Activated CD4-positive, alpha-beta T cell treated with anti-CD3 and anti-CD28 coated beads, Interleukin-2, Interleukin-6, amounts not matched to agents 100 ng/mL and 50 ng/mL, durations not matched to agents 16 hours and 8 hours (primary cell): Measurements from ENCODE around the gene RET.
A peak's percentile ranks its signal among the peaks of the same experiment; 100 is the strongest.

Experiments used
- DNase-seq: peaks from one replicate; pipeline ENCODE4 v3.0.0-alpha.2; 2020

Gene RET

DNA sequence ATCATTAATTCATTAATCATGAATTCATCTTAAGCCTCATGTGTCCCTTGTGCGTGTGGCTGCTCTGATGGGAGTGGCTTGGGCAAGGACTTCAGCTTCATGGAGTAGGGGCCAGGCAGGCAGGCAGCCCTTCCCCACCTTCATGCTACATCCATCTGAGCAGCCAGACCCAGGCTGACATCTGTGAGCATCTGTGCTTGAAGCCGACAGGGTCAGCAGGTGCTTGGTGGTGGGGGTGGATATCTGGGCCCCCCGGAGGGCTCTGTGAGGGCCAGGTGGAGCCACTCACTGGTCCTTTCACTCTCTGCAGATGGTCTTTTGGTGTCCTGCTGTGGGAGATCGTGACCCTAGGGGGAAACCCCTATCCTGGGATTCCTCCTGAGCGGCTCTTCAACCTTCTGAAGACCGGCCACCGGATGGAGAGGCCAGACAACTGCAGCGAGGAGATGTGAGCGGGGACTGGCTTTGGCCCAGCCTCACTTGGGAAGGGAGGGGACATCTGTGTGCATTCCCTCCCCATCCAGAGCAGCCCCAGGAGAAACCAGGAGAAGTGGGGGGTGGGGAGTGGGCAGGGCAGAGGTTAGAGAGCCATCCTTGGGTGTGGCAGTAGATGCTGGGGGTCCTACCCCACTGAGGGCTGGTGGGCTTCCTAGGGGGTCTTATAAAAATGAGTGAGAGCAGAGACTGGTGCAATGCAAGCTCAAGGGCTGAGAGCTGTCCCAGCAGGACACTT, 46.7 kb downstream of the RET start:
- no peak for DNase-seq

GRCh38 chr10:43124094-43124521, 47.2 kb downstream of the RET start:
- DNase-seq, result no peak

GRCh38 chr10:43124574-43125273, 47.9 kb downstream of the RET start:
- no peak for DNase-seq

DNA sequence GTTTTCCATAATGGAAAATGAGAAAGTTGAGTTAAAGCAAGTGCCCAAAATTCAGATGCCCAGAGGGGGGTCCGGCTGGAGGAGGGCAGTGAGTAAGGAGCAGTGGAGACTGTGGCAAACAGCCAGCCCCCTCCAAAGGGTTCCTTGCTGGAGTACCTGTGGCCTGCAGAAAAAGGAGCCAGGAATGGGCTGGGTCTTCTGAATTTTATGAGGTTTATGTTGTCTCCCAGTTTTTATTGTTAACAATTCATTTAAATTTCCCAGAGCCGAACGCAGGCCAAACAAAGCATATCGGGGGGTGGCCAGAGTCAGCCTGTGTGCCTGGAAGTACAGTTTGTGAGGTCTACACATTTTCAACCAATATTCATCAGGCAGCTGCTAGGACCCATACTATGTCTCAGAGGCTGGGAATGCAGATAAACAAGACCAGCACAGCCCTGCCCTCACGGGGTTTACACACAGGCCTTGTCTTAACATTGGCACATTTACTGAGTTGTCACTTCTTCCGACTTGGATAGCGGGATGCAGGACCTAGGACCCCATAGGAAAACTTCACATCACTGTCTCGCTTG, 48.5 kb downstream of the RET start:
- no peak for DNase-seq

DNA sequence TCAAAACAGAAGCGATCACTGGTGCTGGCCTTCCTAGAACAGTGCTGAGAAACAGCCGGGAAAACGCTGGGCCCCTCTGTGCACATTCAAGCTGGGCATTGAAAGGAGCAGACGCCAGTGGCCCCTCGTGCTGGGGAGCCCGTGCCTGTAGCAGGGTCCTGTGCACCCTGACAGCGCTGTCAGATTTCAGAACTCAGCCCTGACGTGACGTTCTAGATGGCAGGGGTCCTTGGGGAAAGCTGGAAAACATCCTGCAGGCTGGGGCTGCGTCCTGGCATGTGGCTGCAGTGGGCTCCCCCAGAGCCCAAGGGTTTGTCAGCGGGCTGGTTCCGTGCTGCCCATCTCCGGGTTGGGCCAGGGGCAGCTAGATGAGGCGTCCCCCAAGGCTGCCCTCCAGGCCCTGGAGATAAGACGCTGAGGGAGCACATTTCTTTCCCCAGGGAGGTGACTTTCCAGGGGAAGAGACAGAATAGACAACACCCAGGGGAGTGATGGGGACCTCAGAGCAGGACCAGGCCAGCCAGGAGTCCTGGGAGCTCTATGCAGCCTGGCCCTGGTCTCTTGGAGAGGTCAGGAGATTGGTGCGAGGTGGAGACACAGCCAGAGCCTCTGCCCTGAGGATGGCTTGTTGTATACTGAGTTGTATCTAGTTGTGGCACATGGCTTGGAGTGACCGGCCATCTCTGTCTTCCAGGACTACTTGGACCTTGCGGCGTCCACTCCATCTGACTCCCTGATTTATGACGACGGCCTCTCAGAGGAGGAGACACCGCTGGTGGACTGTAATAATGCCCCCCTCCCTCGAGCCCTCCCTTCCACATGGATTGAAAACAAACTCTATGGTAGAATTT, 49.2 kb downstream of the RET start:
- no peak for DNase-seq

DNA sequence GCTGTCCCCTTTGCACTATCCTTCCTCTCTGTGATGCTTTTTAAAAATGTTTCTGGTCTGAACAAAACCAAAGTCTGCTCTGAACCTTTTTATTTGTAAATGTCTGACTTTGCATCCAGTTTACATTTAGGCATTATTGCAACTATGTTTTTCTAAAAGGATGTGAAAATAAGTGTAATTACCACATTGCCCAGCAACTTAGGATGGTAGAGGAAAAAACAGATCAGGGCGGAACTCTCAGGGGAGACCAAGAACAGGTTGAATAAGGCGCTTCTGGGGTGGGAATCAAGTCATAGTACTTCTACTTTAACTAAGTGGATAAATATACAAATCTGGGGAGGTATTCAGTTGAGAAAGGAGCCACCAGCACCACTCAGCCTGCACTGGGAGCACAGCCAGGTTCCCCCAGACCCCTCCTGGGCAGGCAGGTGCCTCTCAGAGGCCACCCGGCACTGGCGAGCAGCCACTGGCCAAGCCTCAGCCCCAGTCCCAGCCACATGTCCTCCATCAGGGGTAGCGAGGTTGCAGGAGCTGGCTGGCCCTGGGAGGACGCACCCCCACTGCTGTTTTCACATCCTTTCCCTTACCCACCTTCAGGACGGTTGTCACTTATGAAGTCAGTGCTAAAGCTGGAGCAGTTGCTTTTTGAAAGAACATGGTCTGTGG, 50.0 kb downstream of the RET start:
- peak; percentile 38 for DNase-seq

DNA sequence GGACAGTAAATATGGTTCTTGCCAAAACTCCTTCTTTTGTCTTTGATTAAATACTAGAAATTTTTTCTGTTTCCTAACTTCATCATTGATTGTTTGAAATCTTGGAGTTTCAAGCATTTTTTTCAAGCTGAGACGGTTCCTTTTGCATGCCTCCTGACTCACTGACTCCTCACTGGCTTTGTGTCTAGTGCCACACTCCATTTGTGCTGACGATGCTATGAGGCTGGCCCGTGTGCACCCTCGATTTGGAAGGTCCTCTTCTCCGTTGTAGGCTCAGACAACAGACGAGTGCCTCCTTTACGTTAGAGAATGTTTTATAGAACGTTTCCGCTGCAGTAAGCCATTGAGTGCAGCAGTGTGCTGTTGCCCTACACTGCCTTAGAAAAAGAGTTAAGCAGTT, 50.6 kb downstream of the RET start:
- DNase-seq, result no peak

- DNase-seq, result no peak
Measured at GRCh38 chr10:43128331-43128730, 51.5 kb downstream of the RET start.

DNA sequence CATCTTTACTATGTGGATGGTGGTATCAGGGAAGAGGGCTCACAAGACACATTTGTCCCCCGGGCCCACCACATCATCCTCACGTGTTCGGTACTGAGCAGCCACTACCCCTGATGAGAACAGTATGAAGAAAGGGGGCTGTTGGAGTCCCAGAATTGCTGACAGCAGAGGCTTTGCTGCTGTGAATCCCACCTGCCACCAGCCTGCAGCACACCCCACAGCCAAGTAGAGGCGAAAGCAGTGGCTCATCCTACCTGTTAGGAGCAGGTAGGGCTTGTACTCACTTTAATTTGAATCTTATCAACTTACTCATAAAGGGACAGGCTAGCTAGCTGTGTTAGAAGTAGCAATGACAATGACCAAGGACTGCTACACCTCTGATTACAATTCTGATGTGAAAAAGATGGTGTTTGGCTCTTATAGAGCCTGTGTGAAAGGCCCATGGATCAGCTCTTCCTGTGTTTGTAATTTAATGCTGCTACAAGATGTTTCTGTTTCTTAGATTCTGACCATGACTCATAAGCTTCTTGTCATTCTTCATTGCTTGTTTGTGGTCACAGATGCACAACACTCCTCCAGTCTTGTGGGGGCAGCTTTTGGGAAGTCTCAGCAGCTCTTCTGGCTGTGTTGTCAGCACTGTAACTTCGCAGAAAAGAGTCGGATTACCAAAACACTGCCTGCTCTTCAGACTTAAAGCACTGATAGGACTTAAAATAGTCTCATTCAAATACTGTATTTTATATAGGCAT, 52.3 kb downstream of the RET start:
- peak; percentile 83 for DNase-seq

- no peak for DNase-seq
Measured at GRCh38 chr10:43130770-43131171, 53.9 kb downstream of the RET start.

- DNase-seq, result no peak
Measured at GRCh38 chr10:43131256-43131655, 54.4 kb downstream of the RET start.

DNA sequence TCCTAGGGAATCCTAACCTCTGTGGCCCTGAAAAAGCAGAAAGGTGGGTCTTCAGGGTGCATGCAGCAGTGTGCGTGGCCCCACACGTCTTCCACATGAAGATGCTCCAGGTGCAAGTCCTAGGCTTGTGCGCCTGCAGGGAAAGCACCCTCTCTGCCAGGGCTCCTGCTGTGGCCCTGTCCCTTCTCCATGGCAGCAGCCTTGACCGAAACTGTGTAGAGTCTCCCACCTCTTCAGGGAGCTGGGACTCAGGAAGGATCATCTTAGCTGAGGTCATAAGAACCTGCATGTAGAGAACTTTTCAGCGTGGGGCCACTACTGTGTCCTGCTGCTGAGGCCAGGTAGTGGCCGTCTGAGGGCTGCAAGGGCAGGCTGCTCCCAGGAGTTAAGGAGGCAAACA, 55.0 kb downstream of the RET start:
- DNase-seq, result no peak

GRCh38 chr10:43132867-43133787, 56.3 kb downstream of the RET start:
- DNase-seq, result no peak

DNA sequence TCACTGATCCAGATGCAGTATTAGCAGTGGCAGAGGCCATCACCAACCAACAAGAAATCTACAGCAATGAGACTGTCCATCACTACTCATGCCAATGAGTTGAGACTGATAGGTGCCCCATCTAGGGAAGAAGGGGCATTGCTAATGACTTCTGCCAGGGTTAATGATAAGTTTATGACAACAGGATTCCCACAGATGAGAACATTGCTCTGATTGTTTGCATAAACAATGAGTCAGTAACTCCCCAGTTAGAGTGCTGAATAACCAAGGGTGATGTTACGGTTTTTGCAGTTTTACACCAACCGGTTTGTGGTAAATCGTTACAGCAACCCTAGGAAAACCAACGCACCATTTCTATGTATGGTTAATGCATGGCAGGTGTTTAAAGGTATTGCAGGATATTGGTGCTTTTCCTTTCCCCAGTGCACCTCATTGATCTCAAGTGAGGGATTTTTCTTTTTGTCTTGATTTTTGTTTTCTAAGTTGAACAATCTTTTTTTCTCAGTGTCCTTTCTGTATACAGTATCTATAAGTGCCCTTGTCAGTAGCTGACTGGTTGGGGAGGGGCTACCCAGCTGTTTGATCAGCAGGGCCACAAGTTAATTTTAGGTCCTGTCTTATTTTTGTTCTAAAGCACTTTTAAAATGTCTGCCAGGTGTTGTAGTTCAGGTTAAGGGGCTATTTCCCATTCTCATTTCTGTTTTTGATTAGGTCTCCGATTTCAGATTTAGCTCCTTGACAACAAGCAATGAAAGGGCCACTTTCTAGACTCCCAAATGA, 57.4 kb downstream of the RET start:
- DNase-seq, result no peak

- DNase-seq, result no peak
Measured at GRCh38 chr10:43135064-43135463, 58.2 kb downstream of the RET start.

GRCh38 chr10:43135656-43136055, 58.8 kb downstream of the RET start:
- no peak for DNase-seq

- no peak for DNase-seq
Measured at GRCh38 chr10:43136432-43136831, 59.6 kb downstream of the RET start.

DNA sequence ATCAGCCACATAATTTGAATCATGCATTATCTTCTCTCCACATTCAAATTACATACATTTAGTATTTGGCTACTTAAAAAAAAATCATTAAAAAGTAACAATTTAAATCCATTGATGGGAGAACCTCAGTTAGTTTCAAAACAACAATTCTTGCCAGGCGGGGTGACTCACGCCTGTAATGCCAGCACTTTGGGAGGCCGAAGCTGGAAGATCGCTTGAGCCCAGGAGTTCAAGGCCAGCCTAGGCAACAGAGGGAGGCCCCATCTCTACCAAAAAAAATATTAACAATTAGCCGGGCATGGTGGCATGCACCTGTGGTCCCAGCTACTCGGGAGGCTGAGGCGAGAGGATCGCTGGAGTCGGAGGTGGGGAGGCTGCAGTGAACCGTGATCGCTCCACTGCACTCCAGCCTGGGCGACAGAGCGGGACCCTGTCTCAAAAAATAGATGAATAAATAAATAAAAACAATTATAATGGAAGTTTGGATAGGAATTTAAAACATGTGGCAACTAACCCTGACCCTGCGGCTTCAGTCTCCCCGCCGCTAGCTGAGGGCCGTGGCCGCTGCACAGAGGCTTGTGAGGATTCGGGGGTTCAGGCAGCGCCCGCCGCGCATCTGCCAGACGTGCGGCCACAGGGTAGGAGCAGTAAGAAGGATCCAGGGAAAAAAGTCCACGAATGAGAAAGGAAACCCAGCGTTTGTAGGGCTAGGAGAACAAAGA, 60.3 kb downstream of the RET start:
- no peak for DNase-seq

DNA sequence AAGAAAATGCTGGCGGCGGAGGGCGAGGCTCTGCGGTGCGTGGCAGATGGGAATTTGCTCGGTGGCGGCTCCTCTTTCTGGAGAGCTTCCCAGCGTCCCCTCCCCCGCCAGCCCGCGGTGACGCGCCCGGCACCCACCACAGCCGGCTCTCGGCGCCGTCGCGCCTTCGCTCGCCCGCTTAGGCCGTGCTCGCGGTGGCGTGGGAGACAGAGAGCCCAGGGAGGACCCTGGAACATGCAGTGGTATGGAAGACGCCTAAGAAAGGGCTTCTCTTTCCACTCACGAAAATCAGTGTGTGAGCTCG, 60.8 kb downstream of the RET start:
- DNase-seq, result peak; percentile 39
